ENCODE results near the gene WBP1.
"Not testable (repeated sequence)": the region's sequence is repeated elsewhere in the genome, so short reads cannot be mapped to it uniquely, and the experiment has no call there.

WBP1 gene

GRCh38 chr2:74458132-74458937 lies at the start of gene WBP1:
Gene WBP1 (plus strand): TSS chr2:74458438. CDS start chr2:74458603, 165 bp downstream.
- DNase-seq, result peak; percentile 99

- DNase-seq, result no peak
Observed at GRCh38 chr2:74413001-74413698, 45.1 kb upstream of the WBP1 start.

- DNase-seq, result no peak
Observed at GRCh38 chr2:74414441-74414840, 43.8 kb upstream of the WBP1 start.

- DNase-seq, result no peak
Observed at GRCh38 chr2:74414881-74415761, 43.1 kb upstream of the WBP1 start.

GRCh38 chr2:74415762-74416395 lies 42.4 kb upstream of the WBP1 start:
- no peak for DNase-seq

- DNase-seq, result no peak
Observed at GRCh38 chr2:74416778-74417177, 41.5 kb upstream of the WBP1 start.

- no peak for DNase-seq
Observed at GRCh38 chr2:74417197-74417596, 41.0 kb upstream of the WBP1 start.

- no peak for DNase-seq
Observed at GRCh38 chr2:74417763-74418162, 40.5 kb upstream of the WBP1 start.

GRCh38 chr2:74418312-74418711 lies 39.9 kb upstream of the WBP1 start:
- DNase-seq, result no peak

- no peak for DNase-seq
Observed at GRCh38 chr2:74419345-74419744, 38.9 kb upstream of the WBP1 start.

GRCh38 chr2:74420006-74420405 lies 38.2 kb upstream of the WBP1 start:
- DNase-seq, result no peak

- not testable (repeated sequence) for DNase-seq
Observed at GRCh38 chr2:74420443-74421103, 37.7 kb upstream of the WBP1 start.

GRCh38 chr2:74421221-74421870 lies 36.9 kb upstream of the WBP1 start, which contains the start of the genes C2orf81 and WDR54:
Gene C2orf81 (minus strand): TSS chr2:74421619. CDS start chr2:74421560, 59 bp downstream.
Gene WDR54 (plus strand): TSS chr2:74421730. CDS start chr2:74422154, 424 bp downstream.
- DNase-seq, result peak; percentile 84 to 89

- DNase-seq, result no peak
Observed at GRCh38 chr2:74423231-74424095, 34.8 kb upstream of the WBP1 start.

- DNase-seq, result no peak
Observed at GRCh38 chr2:74424139-74424992, 33.9 kb upstream of the WBP1 start.

GRCh38 chr2:74424995-74425406 lies 33.2 kb upstream of the WBP1 start:
- DNase-seq, result no peak

- DNase-seq, result no peak
Observed at GRCh38 chr2:74425523-74425922, 32.7 kb upstream of the WBP1 start.

GRCh38 chr2:74426181-74426758 lies 32.0 kb upstream of the WBP1 start:
- DNase-seq, result no peak

- no peak for DNase-seq
Observed at GRCh38 chr2:74427551-74427950, 30.7 kb upstream of the WBP1 start.
